ENCODE results near the gene H2BK1. TPM values are rescaled to one million over a fixed set of nuclear protein-coding genes. Genes with fewer than 3 reads are reported as not detected.

H2BK1 gene
- total RNA-seq, 2 experiments from 2014 or later = not detected

DNA sequence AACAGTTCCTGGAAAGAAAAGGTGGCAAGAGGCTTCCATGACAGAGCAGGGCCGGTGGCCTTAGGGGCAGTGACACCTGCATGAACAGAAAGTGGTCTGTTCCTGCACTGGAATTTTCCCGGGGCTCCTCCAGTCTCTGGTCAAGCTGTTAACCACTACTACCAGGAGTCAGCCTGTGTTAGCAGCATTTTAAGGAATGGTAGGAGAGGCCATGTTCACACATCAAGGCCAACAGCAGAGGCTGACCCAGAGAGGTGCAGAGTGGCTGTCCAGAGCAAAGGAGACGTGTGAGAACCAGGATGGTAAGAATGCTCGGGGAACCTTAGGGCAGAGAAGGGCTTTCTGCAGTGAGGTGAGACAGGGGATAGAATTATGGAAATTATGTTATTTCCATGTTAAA, 8.5 kb downstream of the H2BK1 start:
- Histone ChIP-seq H3K4me3 (ENCODE audit: low read length) (no peak overlapping the region), H3K9me3 (ENCODE audit: control insufficient read depth in 1 of 2, insufficient read depth in 1 of 2, low read length in 2 of 2) (no peaks in the 10 kb centered on the region), H3K36me3 (ENCODE audit: insufficient read depth, low read length) (no peaks in the 10 kb centered on the region), H3K4me1 (ENCODE audit: insufficient read depth, low read length) (peaks cover 24% of the 10 kb centered on the region), H3K27me3 (ENCODE audit: control insufficient read depth in 1 of 2, insufficient read depth in 2 of 2, low read length in 2 of 2) (no peaks in the 10 kb centered on the region), H3K27ac (ENCODE audit: low read depth in 1 of 2, low read length in 2 of 2) (no peak overlapping the region)
- ATAC-seq (ENCODE audit: poor library complexity) = no peak
- CTCF ChIA-PET = no interaction called here
- Mint-ChIP-seq H3K4me1 (ENCODE audit: low read depth) (peaks cover 8% of the 10 kb centered on the region), H3K36me3 (ENCODE audit: low read depth) (no peaks in the 10 kb centered on the region), H3K4me3 (no peak overlapping the region), H3K27me3 (no peaks in the 10 kb centered on the region), H3K27ac (no peak overlapping the region), H3K9me3 (no peaks in the 10 kb centered on the region)
- no peak for DNase-seq
- TF ChIP-seq CTCF (IDR thresholded peaks at IDR 0.05) = no peak
- intact Hi-C loops (cut with DNase I, micrococcal nuclease) = no loop called here
- POLR2A ChIA-PET = no interaction called here

GRCh38 chr7:151201344-151201743, 8.9 kb downstream of the H2BK1 start:
- Histone ChIP-seq H3K4me1 (ENCODE audit: insufficient read depth, low read length) (peaks cover 21% of the 10 kb centered on the region), H3K4me3 (ENCODE audit: low read length) (no peak overlapping the region), H3K27ac (ENCODE audit: low read depth in 1 of 2, low read length in 2 of 2) (no peak overlapping the region), H3K36me3 (ENCODE audit: insufficient read depth, low read length) (no peaks in the 10 kb centered on the region), H3K9me3 (ENCODE audit: control insufficient read depth in 1 of 2, insufficient read depth in 1 of 2, low read length in 2 of 2) (no peaks in the 10 kb centered on the region), H3K27me3 (ENCODE audit: control insufficient read depth in 1 of 2, insufficient read depth in 2 of 2, low read length in 2 of 2) (no peaks in the 10 kb centered on the region)
- no peaks in the 10 kb centered on the region for H3K27me3 Mint-ChIP-seq
- no peaks in the 10 kb centered on the region for H3K36me3 Mint-ChIP-seq (ENCODE audit: low read depth)
- intact Hi-C loops (cut with DNase I, micrococcal nuclease) = no loop called here
- peaks cover 5% of the 10 kb centered on the region for H3K4me1 Mint-ChIP-seq (ENCODE audit: low read depth)
- CTCF ChIA-PET = no interaction called here
- no peak overlapping the region for H3K4me3 Mint-ChIP-seq
- POLR2A ChIA-PET = no interaction called here
- no peak for TF ChIP-seq CTCF (IDR thresholded peaks at IDR 0.05)
- no peak overlapping the region for H3K27ac Mint-ChIP-seq
- H3K9me3 Mint-ChIP-seq = no peaks in the 10 kb centered on the region
- ATAC-seq (ENCODE audit: poor library complexity) (no peak), DNase-seq (no peak)

DNA sequence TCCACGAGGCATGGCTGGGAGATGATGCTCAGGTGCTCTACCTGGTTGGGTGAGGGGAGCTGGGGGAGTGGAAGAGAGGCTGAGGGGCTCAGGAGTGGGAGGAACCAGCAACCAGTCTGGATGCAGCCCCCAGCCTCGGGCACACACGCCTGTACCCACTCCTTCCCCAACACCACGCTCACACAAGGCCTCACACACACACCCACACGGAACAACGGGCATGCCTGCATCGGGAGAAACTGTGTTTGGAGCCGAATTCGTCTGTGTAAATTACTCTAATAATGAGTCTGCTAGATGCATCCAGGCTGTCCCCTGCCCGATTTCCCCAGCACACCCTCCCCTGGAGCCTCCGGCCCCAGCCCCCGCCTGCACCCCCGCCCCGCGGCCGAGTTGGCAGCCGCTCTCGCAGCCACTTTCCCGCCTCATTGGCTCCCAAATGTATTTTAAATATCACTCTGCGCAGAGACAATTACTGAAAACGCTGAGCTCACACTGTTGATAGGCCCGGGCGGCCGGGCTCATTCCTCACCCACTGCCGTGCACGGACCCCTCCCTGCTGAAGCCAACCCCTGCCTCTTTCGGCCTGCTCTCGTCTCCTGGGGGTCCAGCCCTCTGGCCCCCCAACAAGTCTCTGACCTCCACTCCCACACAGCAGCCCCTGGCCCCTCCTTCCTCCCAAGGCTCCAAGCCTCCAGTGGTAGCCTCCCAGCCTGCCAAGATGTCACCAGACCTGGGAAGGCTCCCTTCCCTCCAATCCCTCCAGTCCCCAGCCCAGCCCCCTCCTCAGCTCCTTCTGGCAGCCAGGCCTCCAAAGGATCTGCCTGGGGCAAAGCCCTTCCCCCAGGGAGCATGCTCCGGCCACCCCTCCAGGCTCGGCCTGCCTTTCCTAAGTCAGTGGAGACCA, 11.1 kb downstream of the H2BK1 start:
- H3K36me3 Mint-ChIP-seq (ENCODE audit: low read depth) = no peaks in the 10 kb centered on the region
- TF ChIP-seq CTCF (IDR thresholded peaks at IDR 0.05) = no peak
- ChIA-PET POLR2A (no interaction called here), CTCF (no interaction called here)
- Histone ChIP-seq H3K36me3 (ENCODE audit: insufficient read depth, low read length) (no peaks in the 10 kb centered on the region), H3K4me3 (ENCODE audit: low read length) (no peak overlapping the region), H3K4me1 (ENCODE audit: insufficient read depth, low read length) (peaks cover 19% of the 10 kb centered on the region), H3K27me3 (ENCODE audit: control insufficient read depth in 1 of 2, insufficient read depth in 2 of 2, low read length in 2 of 2) (peaks cover 0 to 2% of the 10 kb centered on the region in 2 experiments), H3K9me3 (ENCODE audit: control insufficient read depth in 1 of 2, insufficient read depth in 1 of 2, low read length in 2 of 2) (no peaks in the 10 kb centered on the region), H3K27ac (ENCODE audit: low read depth in 1 of 2, low read length in 2 of 2) (no peak overlapping the region)
- no peak overlapping the region for H3K4me3 Mint-ChIP-seq
- intact Hi-C loops (cut with DNase I, micrococcal nuclease) = loop anchor here in 1 of 2 experiments (1.0 kb wide), 1 partner anchor 22 kb away; no protein-coding TSS in a partner anchor
- no peak for ATAC-seq (ENCODE audit: poor library complexity)
- no peak overlapping the region for H3K27ac Mint-ChIP-seq
- peaks cover 10% of the 10 kb centered on the region for H3K27me3 Mint-ChIP-seq
- H3K4me1 Mint-ChIP-seq (ENCODE audit: low read depth) = peaks cover 4% of the 10 kb centered on the region
- no peaks in the 10 kb centered on the region for H3K9me3 Mint-ChIP-seq
- no peak for DNase-seq

Measured in CD4-positive, alpha-beta T cell (primary cell).